G401 (cell line): Measurements from ENCODE around the gene SLC6A6. TPM values are rescaled to one million over a fixed set of nuclear protein-coding genes. Genes with fewer than 3 reads are reported as not detected.

Experiments used
- DNase-seq: peaks from one replicate; pipeline ENCODE4 v3.0.0-alpha.2; 2015; ENCODE audit warnings: low spot score
- in situ Hi-C: cut with HindIII; loops from 2 replicates; pipeline ENCODE4 v1.10.0; 2016; ENCODE audit warnings: low sequenced_read_pairs, mixed read lengths
- total RNA-seq: library from RNA; depleted of rRNA; stranded (reverse); fragments of >200 nt; shearing (Covaris generic); gene quantifications from 2 replicates; pipeline ENCODE4 v1.2.3, GENCODE V29; 2014; rRNA removed

SLC6A6 gene
- total RNA-seq, 1 experiment from 2014 or later, result 31.2 TPM

GRCh38 chr3:14538451-14539088, 136.2 kb downstream of the SLC6A6 start:
- no peak for DNase-seq
- in situ Hi-C loops, result no loop called here

Other genes starting within 250 kb of the SLC6A6 start
- 41.6 and 52.2 TPM in 2 replicates for gene XPC, start 224.0 kb upstream of the SLC6A6 start, total RNA-seq
- gene LSM3, start 223.8 kb upstream of the SLC6A6 start, total RNA-seq, result 25.2 and 33.1 TPM in 2 replicates
- 1.1 and 1.4 TPM in 2 replicates for gene GRIP2, start 137.7 kb downstream of the SLC6A6 start, total RNA-seq
- gene CCDC174, start 249.2 kb downstream of the SLC6A6 start, total RNA-seq, result 9.3 and 18.9 TPM in 2 replicates